ENCODE data around the gene CAMSAP3. TPM values are rescaled to one million over a fixed set of nuclear protein-coding genes. Genes with fewer than 3 reads are reported as not detected.
A peak's percentile ranks its signal among the peaks of the same experiment; 100 is the strongest.

The CAMSAP3 gene
- polyA plus RNA-seq, 4 donors: 32.4 to 87.4 (median 73.5) TPM

DNA sequence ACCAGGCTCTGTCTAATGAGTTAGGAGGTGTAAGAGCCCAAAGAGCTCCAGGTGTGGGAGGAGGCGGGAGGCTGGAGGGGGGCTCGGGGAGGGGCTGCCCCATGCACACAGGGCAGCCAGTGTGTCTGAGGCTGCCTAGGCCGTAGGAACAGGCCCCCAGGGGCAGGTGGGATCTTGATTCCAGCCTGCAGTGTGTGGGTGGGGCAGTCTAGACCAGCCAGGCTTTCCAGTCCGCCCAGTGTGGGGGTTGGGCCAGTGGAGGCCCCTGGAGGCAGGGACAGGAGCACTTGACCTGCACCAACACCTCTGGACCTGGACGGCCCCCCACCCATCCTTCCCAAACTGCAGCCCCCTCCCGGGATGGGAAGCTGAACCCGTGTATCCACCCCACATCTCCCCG lies 5.4 kb upstream of the CAMSAP3 start:
- no peak overlapping the region for H3K4me3 ChIP-seq (ENCODE audit: low read depth in 1 of 3, low read length in 3 of 3)
- H3K27ac ChIP-seq (ENCODE audit: low read depth in 1 of 3, low read length in 2 of 3): no peak overlapping the region
- DNase-seq (peak in 1 of 2 donors; percentile 46), FAIRE-seq (no peak)
- no peaks in the 10 kb centered on the region for H3K36me3 ChIP-seq (ENCODE audit: control insufficient read depth in 3 of 3, insufficient read depth in 2 of 3, low read depth in 1 of 3, low read length in 3 of 3)
- peaks cover 0 to 5% (median 0%) of the 10 kb centered on the region in 3 donors for H3K4me1 ChIP-seq (ENCODE audit: control insufficient read depth in 3 of 3, insufficient read depth in 2 of 3, low read depth in 1 of 3, low read length in 2 of 3)
- peaks cover 0 to 3% (median 1%) of the 10 kb centered on the region in 3 donors for H3K27me3 ChIP-seq (ENCODE audit: control insufficient read depth in 3 of 3, insufficient read depth in 3 of 3, low read length in 3 of 3)
- WGBS, 3 donors: 12 to 49% (median 37%) methylated on average over 8 of the region's 8 CpGs
- H3K9me3 ChIP-seq (ENCODE audit: control insufficient read depth in 2 of 2, insufficient read depth in 1 of 2, low read depth in 1 of 2, low read length in 1 of 2): no peaks in the 10 kb centered on the region

DNA sequence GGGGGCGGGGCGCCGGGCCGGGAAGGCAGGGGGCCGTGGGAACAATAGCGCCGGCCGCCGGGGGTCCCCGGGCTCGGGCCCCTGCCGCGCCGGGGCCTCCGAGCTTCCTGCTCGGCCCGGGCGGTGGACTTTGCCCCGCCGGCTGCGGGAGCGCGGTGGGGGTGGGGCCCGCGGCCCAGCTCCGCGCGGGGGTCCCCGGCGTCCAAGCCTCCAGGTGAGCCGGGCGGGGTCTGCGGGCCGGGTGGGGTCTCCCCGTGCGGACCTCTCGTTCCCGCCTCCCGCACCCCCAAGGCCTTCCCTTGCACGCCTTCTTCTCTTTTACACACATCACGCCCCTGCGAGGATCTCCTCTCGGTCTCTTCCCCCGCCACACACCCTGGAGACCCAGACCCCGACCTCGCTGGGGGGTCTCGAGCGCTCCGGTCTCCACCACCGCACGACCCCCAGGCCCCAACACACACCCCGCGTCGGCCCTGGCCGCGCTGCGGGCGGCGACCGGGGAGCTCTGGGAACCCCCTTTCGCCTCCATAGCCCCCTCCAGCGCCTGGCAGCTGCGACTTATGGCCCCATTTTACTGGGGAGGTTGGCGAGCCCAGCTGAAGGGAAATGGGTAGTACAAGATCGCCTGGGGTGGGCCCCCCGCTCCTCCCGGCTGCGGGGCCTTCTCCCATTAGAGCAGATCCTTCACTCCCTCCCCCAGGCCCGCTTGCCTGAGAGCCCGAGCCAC lies 711 bp downstream of the CAMSAP3 start:
- 2 to 3% (median 2%) methylated on average over 29 to 70 of the region's 70 CpGs for WGBS, 3 donors
- DNase-seq: peak; percentile 56 to 66

DNA sequence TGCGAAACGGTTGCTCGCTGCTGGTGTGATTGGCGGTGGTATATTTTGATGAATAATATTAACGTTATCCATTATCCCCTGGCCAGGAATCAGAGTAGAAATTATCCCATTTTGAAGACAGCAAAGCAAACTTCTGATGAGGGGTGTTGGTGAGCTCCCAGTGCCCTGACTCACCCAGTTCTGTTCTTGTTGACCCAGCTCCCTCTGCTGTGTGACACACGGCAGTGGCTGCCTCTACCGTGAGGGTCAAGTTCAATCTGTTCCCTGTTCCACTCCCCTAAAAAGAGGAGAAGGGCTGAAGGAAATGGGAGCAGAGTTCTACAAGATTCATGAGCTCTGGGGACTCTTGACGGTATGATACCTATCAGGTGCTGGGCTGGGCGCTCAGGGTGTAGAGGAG lies 2.0 kb downstream of the CAMSAP3 start:
- FAIRE-seq (no peak), DNase-seq (no peak)
- H3K27ac ChIP-seq (ENCODE audit: low read depth in 1 of 3, low read length in 2 of 3): no peak overlapping the region
- H3K27me3 ChIP-seq (ENCODE audit: control insufficient read depth in 3 of 3, insufficient read depth in 3 of 3, low read length in 3 of 3): peaks cover 0 to 10% (median 9%) of the 10 kb centered on the region in 3 donors
- WGBS, 3 donors: 61 to 69% (median 62%) methylated on average over 9 of the region's 9 CpGs
- peaks cover 0 to 28% (median 0%) of the 10 kb centered on the region in 3 donors for H3K36me3 ChIP-seq (ENCODE audit: control insufficient read depth in 3 of 3, insufficient read depth in 2 of 3, low read depth in 1 of 3, low read length in 3 of 3)
- peaks cover 0 to 4% (median 0%) of the 10 kb centered on the region in 3 donors for H3K4me1 ChIP-seq (ENCODE audit: control insufficient read depth in 3 of 3, insufficient read depth in 2 of 3, low read depth in 1 of 3, low read length in 2 of 3)
- no peaks in the 10 kb centered on the region for H3K9me3 ChIP-seq (ENCODE audit: control insufficient read depth in 2 of 2, insufficient read depth in 1 of 2, low read depth in 1 of 2, low read length in 1 of 2)
- peak overlapping the region in 1 of 3 donors; percentile 72 for H3K4me3 ChIP-seq (ENCODE audit: low read depth in 1 of 3, low read length in 3 of 3)

More for the DNA sequence above, 711 bp downstream of the CAMSAP3 start:
- Histone ChIP-seq H3K4me3 (ENCODE audit: low read depth in 1 of 3, low read length in 3 of 3) (peak overlapping the region; percentile 61 to 85 (median 72)), H3K36me3 (ENCODE audit: control insufficient read depth in 3 of 3, insufficient read depth in 2 of 3, low read depth in 1 of 3, low read length in 3 of 3) (peaks cover 0 to 24% (median 0%) of the 10 kb centered on the region in 3 donors), H3K9me3 (ENCODE audit: control insufficient read depth in 2 of 2, insufficient read depth in 1 of 2, low read depth in 1 of 2, low read length in 1 of 2) (no peaks in the 10 kb centered on the region), H3K27me3 (ENCODE audit: control insufficient read depth in 3 of 3, insufficient read depth in 3 of 3, low read length in 3 of 3) (peaks cover 0 to 10% (median 9%) of the 10 kb centered on the region in 3 donors), H3K4me1 (ENCODE audit: control insufficient read depth in 3 of 3, insufficient read depth in 2 of 3, low read depth in 1 of 3, low read length in 2 of 3) (peaks cover 0 to 4% (median 0%) of the 10 kb centered on the region in 3 donors), H3K27ac (ENCODE audit: low read depth in 1 of 3, low read length in 2 of 3) (peak overlapping the region; percentile 44 to 68 (median 58))
- FAIRE-seq: no peak

DNA sequence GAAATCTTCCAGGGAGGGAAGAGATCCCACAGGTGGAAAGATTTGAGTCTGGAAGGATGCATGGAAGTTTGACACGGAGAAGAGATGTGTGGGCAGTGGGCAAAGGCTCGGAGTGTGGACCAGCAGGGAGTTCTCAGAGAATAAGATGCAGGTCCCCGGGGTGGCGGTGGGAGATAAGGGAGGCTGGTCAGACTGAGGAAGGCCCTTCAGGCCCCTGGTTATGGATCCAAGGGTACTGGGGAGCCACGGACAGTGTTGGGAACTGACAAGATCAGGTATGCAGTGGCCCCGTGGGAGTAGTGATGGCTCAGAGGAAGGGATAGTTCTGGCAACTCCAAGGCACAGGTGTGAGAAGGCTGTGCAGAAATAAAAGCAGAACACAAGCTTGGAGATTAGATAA lies 2.5 kb downstream of the CAMSAP3 start:
- DNase-seq: no peak
- no peaks in the 10 kb centered on the region for H3K9me3 ChIP-seq (ENCODE audit: control insufficient read depth in 2 of 2, insufficient read depth in 1 of 2, low read depth in 1 of 2, low read length in 1 of 2)
- H3K27me3 ChIP-seq (ENCODE audit: control insufficient read depth in 3 of 3, insufficient read depth in 3 of 3, low read length in 3 of 3): peaks cover 0 to 10% (median 9%) of the 10 kb centered on the region in 3 donors
- peaks cover 0 to 28% (median 0%) of the 10 kb centered on the region in 3 donors for H3K36me3 ChIP-seq (ENCODE audit: control insufficient read depth in 3 of 3, insufficient read depth in 2 of 3, low read depth in 1 of 3, low read length in 3 of 3)
- H3K4me1 ChIP-seq (ENCODE audit: control insufficient read depth in 3 of 3, insufficient read depth in 2 of 3, low read depth in 1 of 3, low read length in 2 of 3): peaks cover 0 to 4% (median 0%) of the 10 kb centered on the region in 3 donors
- H3K27ac ChIP-seq (ENCODE audit: low read depth in 1 of 3, low read length in 2 of 3): no peak overlapping the region
- H3K4me3 ChIP-seq (ENCODE audit: low read depth in 1 of 3, low read length in 3 of 3): no peak overlapping the region
- FAIRE-seq: no peak
- 69 to 74% (median 70%) methylated on average over 6 of the region's 6 CpGs for WGBS, 3 donors

DNA sequence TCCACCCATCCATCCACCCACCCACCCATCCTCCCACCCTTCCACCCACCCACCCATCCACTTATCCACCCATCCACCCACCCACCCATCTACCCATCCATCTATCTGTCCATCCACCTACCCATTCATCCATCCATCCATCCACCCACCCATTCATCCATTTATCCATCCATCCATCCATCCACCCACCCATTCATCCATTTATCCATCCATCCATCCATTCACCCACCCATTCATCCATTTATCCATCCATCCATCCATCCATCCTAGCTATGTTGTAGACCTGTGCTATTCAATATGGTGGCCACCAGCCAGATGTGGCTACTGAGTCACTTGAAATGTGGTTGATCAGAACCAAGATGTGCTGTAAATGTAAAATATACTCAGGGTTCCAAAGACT lies 5.1 kb downstream of the CAMSAP3 start:
- Histone ChIP-seq H3K4me1 (ENCODE audit: control insufficient read depth in 3 of 3, insufficient read depth in 2 of 3, low read depth in 1 of 3, low read length in 2 of 3) (peaks cover 0 to 4% (median 0%) of the 10 kb centered on the region in 3 donors), H3K4me3 (ENCODE audit: low read depth in 1 of 3, low read length in 3 of 3) (no peak overlapping the region), H3K9me3 (ENCODE audit: control insufficient read depth in 2 of 2, insufficient read depth in 1 of 2, low read depth in 1 of 2, low read length in 1 of 2) (no peaks in the 10 kb centered on the region), H3K27ac (ENCODE audit: low read depth in 1 of 3, low read length in 2 of 3) (no peak overlapping the region), H3K27me3 (ENCODE audit: control insufficient read depth in 3 of 3, insufficient read depth in 3 of 3, low read length in 3 of 3) (peaks cover 0 to 8% (median 6%) of the 10 kb centered on the region in 3 donors), H3K36me3 (ENCODE audit: control insufficient read depth in 3 of 3, insufficient read depth in 2 of 3, low read depth in 1 of 3, low read length in 3 of 3) (peaks cover 0 to 50% (median 0%) of the 10 kb centered on the region in 3 donors)
- no peak for DNase-seq
- no peak for FAIRE-seq

DNA sequence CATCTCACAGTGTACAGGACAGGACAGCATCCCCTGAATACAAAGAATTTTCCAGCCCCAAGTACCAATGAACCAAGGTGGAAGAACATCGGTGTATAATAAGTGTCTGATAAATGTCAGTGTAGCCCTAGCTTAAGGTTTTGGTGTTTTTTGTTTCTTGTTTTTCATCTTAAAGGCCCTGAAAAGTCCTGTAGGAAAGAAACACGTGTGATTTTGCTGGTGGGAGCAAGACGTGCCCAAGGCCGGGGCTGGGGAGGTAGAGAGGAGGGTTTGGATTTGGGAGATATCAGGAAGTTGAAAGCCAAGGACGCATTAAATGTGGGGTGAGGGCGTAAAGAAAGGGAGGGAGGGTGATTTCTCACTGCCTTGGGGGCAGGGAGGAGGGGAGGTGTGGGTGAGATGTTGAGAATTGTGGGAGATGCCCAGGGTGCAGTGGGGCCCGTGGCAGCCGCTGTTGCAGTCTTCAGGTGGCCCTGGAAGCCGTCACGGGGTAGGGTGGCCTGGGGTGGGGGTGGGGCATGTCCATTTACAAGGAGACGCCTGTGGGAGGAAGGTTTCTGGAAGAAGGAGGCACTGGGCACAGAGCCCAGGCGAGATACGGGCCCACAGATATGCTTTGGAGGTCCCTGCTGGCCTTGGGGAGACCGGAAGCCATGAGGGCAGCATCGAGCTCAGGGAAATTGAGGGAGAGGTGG lies 6.7 kb downstream of the CAMSAP3 start:
- Histone ChIP-seq H3K9me3 (ENCODE audit: control insufficient read depth in 2 of 2, insufficient read depth in 1 of 2, low read depth in 1 of 2, low read length in 1 of 2) (no peaks in the 10 kb centered on the region), H3K27me3 (ENCODE audit: control insufficient read depth in 3 of 3, insufficient read depth in 3 of 3, low read length in 3 of 3) (peaks cover 0 to under 1% (median 0%) of the 10 kb centered on the region in 3 donors), H3K36me3 (ENCODE audit: control insufficient read depth in 3 of 3, insufficient read depth in 2 of 3, low read depth in 1 of 3, low read length in 3 of 3) (peaks cover 0 to 55% (median 3%) of the 10 kb centered on the region in 3 donors), H3K4me1 (ENCODE audit: control insufficient read depth in 3 of 3, insufficient read depth in 2 of 3, low read depth in 1 of 3, low read length in 2 of 3) (no peaks in the 10 kb centered on the region), H3K4me3 (ENCODE audit: low read depth in 1 of 3, low read length in 3 of 3) (no peak overlapping the region), H3K27ac (ENCODE audit: low read depth in 1 of 3, low read length in 2 of 3) (no peak overlapping the region)
- no peak for DNase-seq
- no peak for FAIRE-seq
- 29 to 48% (median 42%) methylated on average over 15 of the region's 15 CpGs for WGBS, 3 donors

DNA sequence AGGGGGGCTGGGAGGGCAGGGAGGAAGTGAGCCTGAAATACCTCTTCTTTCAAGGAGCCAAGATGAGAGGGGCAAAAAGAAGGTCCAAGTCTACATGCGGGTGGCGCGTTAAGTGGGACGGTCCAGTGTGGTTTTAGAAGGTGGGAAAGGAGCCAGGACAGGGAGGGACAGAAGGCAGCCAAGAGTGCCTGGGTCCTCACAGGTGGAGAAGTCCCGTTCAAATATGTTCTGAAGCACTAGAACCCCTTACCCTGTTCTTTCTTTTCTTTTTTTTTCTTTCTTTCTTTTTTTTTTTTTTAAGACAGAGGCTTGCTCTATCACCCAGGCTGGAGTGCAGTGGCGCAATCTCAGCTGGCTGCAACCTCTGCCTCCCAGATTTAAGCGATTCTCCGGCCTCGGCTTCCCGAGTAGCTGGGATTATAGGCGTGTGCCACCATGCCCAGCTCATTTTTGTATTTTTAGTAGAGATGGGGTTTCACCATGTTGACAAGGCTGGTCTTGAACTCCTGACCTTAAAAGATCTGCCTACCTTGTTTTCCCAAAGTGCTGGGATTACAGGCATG lies 7.4 kb downstream of the CAMSAP3 start:
- H3K4me3 ChIP-seq (ENCODE audit: low read depth in 1 of 3, low read length in 3 of 3): no peak overlapping the region
- H3K27ac ChIP-seq (ENCODE audit: low read depth in 1 of 3, low read length in 2 of 3): no peak overlapping the region
- no peaks in the 10 kb centered on the region for H3K9me3 ChIP-seq (ENCODE audit: control insufficient read depth in 2 of 2, insufficient read depth in 1 of 2, low read depth in 1 of 2, low read length in 1 of 2)
- DNase-seq: no peak
- H3K27me3 ChIP-seq (ENCODE audit: control insufficient read depth in 3 of 3, insufficient read depth in 3 of 3, low read length in 3 of 3): no peaks in the 10 kb centered on the region
- WGBS, 3 donors: 73 to 83% (median 75%) methylated on average over 11 of the region's 11 CpGs
- H3K4me1 ChIP-seq (ENCODE audit: control insufficient read depth in 3 of 3, insufficient read depth in 2 of 3, low read depth in 1 of 3, low read length in 2 of 3): no peaks in the 10 kb centered on the region
- H3K36me3 ChIP-seq (ENCODE audit: control insufficient read depth in 3 of 3, insufficient read depth in 2 of 3, low read depth in 1 of 3, low read length in 3 of 3): peaks cover 0 to 55% (median 5%) of the 10 kb centered on the region in 3 donors
- FAIRE-seq: no peak

DNA sequence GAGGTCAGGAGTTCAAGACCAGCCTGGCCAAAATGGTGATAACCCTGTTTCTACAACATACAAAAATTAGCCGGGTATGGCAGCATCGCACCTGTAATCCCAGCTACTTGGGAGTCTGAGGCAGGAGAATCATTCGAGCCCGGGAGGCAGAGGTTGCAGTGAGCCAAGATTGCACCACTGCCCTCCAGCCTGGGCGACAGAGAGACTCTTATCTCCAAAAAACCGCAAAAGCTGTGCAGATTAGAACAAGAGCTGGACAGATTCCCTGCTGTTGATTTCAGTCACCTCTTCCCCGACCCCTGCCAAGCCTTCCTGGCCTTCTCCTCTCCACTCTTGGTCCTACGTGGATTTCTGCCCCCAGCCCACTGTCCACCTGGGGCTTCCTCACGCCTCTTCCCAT lies 8.3 kb downstream of the CAMSAP3 start:
- no peak overlapping the region for H3K27ac ChIP-seq (ENCODE audit: low read depth in 1 of 3, low read length in 2 of 3)
- WGBS, 3 donors: 66 to 81% (median 81%) methylated on average over 9 of the region's 9 CpGs
- DNase-seq: no peak
- peaks cover 0 to 59% (median 8%) of the 10 kb centered on the region in 3 donors for H3K36me3 ChIP-seq (ENCODE audit: control insufficient read depth in 3 of 3, insufficient read depth in 2 of 3, low read depth in 1 of 3, low read length in 3 of 3)
- no peaks in the 10 kb centered on the region for H3K4me1 ChIP-seq (ENCODE audit: control insufficient read depth in 3 of 3, insufficient read depth in 2 of 3, low read depth in 1 of 3, low read length in 2 of 3)
- no peaks in the 10 kb centered on the region for H3K9me3 ChIP-seq (ENCODE audit: control insufficient read depth in 2 of 2, insufficient read depth in 1 of 2, low read depth in 1 of 2, low read length in 1 of 2)
- H3K4me3 ChIP-seq (ENCODE audit: low read depth in 1 of 3, low read length in 3 of 3): no peak overlapping the region
- H3K27me3 ChIP-seq (ENCODE audit: control insufficient read depth in 3 of 3, insufficient read depth in 3 of 3, low read length in 3 of 3): no peaks in the 10 kb centered on the region
- FAIRE-seq: no peak

Data from small intestine (tissue), 7 donors.